ENCODE data around the gene RHOH.

The RHOH gene

DNA sequence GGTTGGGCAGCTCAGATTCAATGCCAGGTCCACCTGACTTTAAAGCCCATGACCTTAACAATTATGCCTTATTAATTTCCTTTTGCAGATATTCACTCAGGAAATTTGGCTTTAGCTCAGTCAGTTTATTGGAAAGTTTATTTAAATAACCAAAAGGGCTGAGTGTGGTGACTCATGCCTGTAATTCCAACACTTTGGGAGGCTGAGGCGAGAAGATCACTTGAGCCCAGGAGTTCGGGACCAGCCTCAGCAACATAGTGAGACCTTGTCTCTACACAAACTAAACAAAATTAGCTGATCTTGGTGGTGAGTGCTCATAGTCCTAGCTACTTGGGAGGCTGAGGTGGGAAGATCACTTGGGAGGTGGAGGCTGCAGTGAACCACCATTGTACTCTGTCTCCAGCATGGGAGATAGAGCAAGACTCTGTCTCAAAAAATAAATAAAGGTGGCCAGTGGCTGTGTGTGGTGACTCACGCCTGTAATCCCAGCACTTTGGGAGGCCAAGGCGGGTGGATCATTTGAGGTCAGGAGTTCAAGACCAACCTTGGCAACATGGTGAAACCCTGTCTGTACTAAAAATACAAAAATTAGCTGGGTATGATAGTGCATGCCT, 43.3 kb downstream of the RHOH start:
- peak; percentile 47 for DNase-seq

DNA sequence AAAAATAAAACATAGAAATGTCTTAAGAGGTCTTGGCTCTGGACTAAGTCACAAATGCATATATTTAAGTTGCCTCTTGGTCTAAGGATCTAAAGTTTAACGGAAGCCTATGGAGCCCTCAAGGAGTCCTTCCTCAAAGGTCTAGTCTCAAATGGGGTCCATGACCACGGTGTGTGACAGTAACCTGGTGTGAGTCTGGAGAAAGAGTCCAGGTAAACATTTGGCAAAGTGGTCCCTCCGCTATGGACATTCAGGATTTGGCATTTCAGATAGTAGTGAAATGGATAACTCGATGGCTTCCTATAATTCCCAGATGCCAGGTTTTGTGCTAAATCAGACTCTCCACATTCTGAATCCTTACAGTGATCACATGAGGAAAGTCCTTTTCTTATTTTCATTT, 44.2 kb downstream of the RHOH start:
- no peak for DNase-seq

DNA sequence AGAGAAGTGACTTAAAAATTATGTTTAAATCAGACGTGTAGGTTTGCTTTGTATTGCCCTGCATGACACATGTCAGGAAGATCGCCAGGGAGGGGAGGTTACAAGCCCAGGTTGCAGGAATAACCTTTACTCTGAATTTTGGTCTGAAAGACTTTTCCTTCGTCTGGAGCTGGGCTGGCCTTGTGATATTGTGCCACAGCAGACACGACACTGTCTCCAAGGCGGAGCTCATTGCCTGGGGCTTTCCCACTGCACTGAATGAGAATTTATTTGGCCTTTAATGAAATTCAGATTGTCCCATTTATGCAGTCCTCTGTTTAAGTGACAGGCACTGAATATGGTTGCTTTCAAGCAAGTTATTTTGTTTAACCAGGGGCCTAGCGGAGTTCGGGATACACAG, 45.1 kb downstream of the RHOH start:
- no peak for DNase-seq

DNA sequence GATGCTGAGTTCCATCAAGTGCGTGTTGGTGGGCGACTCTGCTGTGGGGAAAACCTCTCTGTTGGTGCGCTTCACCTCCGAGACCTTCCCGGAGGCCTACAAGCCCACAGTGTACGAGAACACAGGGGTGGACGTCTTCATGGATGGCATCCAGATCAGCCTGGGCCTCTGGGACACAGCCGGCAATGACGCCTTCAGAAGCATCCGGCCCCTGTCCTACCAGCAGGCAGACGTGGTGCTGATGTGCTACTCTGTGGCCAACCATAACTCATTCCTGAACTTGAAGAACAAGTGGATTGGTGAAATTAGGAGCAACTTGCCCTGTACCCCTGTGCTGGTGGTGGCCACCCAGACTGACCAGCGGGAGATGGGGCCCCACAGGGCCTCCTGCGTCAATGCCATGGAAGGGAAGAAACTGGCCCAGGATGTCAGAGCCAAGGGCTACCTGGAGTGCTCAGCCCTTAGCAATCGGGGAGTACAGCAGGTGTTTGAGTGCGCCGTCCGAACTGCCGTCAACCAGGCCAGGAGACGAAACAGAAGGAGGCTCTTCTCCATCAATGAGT, 46.6 kb downstream of the RHOH start:
- no peak for DNase-seq

GRCh38 chr4:40244606-40245005, 47.8 kb downstream of the RHOH start:
- no peak for DNase-seq

- no peak for DNase-seq
These were observed 48.7 kb downstream of the RHOH start for GRCh38 chr4:40245550-40245949.

DNA sequence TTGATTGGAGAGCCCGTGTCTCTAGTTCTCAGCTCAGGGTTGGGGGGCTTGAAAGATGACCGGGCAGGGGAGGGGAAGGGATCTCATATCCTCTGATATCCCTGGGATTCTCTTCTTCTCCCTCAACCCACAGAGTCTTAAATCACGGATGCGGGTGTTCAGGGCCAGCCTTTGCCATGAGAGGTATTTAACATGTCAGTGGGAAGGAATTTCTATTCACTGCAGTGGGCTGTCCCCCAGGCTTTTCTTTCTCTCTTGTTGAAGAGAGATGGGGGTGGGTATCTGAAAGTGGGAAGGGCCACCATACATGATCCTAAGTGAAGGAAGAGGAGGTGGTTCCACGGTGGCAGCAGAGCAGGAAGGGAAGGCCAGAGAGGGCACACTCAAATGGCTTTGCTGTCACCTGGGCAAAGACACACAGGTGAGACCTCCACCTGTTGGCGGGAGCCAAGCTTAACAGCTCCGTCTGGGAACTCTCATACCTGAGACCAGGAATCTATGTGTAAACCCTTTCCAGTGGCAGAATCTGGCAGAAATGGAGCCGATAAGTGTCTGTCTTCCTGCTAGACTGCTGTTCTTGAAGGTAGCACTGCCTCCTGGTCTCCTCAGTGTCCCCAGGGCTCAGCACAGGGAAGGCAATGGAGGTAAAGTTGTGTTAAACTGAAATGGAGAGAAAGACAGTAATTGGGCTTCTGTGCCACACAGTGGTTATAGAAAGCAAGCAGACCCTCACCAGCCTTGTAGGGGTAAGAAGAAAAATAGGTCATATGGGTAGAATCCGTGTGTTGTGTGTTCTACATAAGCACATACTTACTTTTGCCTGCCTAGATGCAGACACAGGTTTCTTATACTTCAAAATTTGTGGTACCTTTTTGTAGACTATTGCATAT, 49.4 kb downstream of the RHOH start:
- DNase-seq, result no peak

- DNase-seq, result no peak
These were observed 50.1 kb downstream of the RHOH start for GRCh38 chr4:40246938-40247337.

- DNase-seq, result no peak
These were observed 50.5 kb downstream of the RHOH start for GRCh38 chr4:40247350-40247749.

DNA sequence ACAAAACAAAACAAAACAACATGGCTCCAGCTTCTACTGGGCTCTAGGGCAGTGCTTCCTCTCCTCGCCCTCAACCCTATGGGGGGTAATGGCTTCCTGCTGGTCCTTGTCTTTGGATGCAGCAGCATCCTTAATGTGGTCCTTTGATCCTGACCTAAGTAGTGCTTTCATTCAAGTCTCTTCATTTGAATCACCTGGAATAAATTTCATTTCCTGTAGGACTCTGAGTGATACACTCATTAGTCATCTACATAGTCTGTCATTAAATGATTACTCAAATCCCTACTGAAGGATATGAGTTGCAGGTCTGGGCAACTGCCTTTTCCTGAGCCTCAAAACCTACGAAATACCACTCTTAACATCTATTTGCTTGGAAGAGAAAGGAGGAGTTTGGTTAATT, 54.5 kb downstream of the RHOH start:
- DNase-seq, result no peak

- DNase-seq, result no peak
These were observed 57.1 kb downstream of the RHOH start for GRCh38 chr4:40253906-40254305.

DNA sequence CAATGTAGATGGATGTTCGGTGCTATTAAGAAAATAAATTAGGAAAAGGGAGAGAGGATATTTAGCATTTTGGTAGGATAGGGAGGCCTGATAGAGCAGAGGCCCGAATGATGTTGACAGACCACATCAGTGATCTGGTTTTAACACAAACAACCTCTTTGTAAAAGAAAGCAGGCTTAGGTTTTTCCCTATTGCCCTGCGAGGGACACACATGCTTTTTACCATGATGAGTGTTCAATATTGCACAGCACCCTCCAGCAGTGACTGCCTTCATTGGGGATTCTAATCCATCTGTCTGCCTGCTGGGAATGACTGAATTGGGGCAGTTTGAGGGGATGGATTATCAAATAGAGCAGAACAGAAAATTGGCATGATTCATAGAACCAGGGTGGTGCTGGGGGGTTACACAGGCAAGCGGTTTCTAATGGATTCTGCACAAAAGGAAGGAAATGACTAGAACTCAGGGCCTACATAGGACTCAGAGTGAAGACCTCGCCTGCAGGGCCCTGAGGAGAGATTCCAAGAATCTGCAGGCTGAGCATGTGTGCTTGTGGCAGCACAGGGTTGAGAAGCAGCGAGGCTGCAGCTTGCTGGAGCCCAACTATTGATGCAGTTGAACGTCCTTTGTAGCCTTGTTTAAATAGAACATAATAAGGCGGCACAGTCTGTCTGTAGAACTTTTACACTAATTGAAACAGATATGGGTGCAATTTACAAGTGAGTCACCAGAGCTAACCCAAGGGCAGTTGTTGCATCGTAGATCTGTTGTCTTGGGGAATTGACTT, 58.0 kb downstream of the RHOH start:
- no peak for DNase-seq

GRCh38 chr4:40255393-40256281, 58.8 kb downstream of the RHOH start:
- peak; percentile 16 for DNase-seq

DNA sequence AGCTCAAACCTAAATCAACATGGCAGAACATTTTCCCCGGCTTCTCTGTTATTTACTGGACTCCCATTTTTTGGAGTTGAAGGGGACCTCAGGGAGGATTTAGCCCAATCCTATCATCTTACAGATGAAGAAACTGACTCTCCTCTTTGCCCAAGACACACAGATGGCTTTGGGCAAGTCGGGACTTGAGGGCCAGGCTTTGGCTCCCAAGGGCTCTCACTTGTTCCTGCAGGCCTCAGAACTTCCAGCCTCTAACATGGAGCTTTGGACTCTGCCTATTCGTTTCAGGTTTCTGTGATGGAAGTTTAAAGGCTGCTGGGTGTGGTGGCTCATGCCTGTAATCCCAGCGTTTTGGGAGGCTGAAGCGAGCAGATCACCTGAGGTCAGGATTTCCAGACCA, 59.5 kb downstream of the RHOH start:
- no peak for DNase-seq

DNA sequence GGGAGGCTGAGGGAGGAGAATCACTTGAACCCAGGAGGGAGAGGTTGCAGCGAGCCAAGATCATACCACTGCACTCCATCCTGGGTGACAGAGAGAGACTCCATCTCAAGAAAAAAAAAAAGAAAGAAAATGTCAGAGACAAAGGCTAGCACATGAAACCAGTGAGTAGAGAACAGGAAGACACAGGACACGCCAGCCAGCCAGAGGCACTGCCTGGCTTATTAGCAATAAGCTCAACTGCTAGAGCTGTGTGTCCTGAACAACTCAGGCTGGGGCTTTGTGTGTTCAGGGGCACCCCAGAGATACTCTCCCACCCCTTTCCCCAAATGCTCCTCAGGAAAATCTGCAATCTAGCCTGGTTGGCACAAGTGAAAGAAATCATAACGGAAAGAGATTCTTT, 60.0 kb downstream of the RHOH start:
- DNase-seq, result no peak

- no peak for DNase-seq
These were observed 61.8 kb downstream of the RHOH start for GRCh38 chr4:40258627-40259026.

DNA sequence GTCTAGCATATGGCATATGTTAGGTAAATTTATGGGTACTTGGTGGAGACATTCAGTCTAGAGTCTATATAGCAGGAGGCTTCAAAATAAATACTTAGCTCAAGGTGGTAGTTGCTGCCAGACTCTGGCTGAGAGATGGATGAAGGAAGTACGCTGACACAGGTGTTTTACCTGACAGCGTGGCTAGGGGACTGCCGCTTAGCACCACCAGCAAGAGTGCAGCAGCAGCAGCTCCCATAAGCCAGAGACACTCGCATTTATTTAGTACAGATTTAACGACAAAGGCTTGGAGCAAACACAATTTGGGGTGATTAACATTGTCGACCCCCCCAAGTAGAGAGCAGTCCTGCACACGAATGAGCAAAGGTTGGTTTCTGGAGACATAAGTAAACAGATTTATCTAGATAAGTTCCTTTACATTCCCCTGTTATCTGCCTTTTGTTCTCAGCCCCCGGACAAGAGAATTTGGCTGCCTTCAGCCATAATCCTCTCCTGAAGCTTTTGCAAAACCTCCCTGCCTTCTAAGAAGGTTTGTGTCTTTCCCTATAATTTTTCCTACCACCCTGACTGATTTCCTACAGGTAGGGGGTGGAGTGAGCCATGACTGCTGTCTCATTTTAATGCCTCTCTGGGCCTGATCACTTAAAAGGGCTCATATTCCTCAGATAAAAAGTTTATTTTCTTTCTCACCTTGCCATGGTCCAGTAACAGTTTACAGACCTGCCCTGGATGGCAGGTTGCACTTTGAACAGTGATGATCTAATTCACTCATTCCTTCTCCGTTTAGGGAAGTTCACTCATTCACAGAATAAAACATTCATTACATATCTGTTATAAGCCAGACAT, 64.6 kb downstream of the RHOH start:
- DNase-seq, result no peak

DNA sequence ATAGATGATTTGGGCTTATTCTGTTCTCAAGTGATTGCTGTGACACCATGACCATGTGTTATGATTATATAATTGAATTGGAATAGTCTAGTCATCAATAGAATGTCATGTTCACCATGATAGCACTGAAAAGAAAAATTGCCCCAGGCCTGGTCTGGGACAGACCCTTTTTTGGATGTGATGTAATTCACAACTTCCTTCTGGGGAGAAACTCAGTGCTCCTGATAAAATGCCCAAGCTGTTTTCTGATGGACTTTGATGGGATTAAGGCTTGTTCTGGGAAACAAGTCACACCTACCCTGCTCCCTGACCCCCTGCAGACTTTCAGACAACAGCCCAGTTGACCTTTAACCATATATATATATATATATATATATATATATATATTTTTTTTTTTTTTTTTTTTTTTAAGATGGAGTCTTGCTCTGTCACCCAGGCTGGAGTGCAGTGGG, 65.3 kb downstream of the RHOH start:
- DNase-seq, result peak; percentile 13

GRCh38 chr4:40262861-40263260, 66.0 kb downstream of the RHOH start:
- DNase-seq, result no peak

GRCh38 chr4:40264497-40264896, 67.7 kb downstream of the RHOH start:
- DNase-seq, result peak; percentile 50

Measured in MV-4-11 (cell line).